Breast epithelium (tissue), 3 donors: ENCODE data around the gene WIPF2.

Source experiments
- CTCF ChIP-seq, 3 donors: fragments of 450-650 bp; IDR thresholded peaks; one replicate each; pipeline ENCODE4 v1.5.1; 2016 to 2017; ENCODE audit warnings: antibody characterized with exemption in 3 of 3, mild to moderate bottlenecking in 3 of 3, moderate library complexity in 3 of 3
- POLR2A ChIP-seq: fragments of 450-650 bp; IDR thresholded peaks from one replicate; pipeline ENCODE4 v1.6.1; 2016; ENCODE audit warnings: antibody characterized with exemption, mild to moderate bottlenecking, moderate library complexity
- POLR2AphosphoS5 ChIP-seq, 3 donors: sonication (generic); formaldehyde crosslinking; IDR thresholded peaks; one replicate each; pipeline ENCODE4 v1.6.1; 2017; ENCODE audit warnings: antibody characterized with exemption in 3 of 3

DNA sequence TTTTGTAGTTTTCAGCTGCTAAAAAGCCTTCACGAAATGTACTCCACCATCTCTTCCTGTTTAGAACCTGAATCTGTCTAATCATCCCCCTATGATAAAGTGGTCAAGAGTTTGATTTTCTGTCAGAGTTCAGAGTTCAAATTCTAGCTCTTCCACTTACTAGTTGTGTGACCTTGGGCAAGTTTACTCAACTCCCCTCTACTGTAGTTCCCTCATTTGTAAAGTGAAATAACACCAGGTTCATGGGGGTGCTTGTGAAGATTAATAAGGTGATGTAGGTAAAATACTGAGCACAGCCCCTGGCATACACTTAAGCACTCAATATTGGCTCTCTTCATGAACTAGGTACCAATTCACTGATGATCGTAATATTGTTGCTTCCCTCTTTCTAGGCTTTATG is 67.4 kb downstream of the WIPF2 start:
- TF ChIP-seq CTCF (IDR thresholded peaks at IDR 0.05) (no peak), POLR2A (no peak), POLR2AphosphoS5 (IDR thresholded peaks at IDR 0.05) (no peak)
